Measurements from ENCODE around the gene LRRC4C. TPM values are rescaled to one million over a fixed set of nuclear protein-coding genes. Genes with fewer than 3 reads are reported as not detected.
A peak's percentile ranks its signal among the peaks of the same experiment; 100 is the strongest.
"Not testable (repeated sequence)": the region's sequence is repeated elsewhere in the genome, so short reads cannot be mapped to it uniquely, and the experiment has no call there.

LRRC4C gene
- total and polyA plus RNA-seq, 4 donors, result 0.33 to 5.3 (median 0.43) TPM

DNA sequence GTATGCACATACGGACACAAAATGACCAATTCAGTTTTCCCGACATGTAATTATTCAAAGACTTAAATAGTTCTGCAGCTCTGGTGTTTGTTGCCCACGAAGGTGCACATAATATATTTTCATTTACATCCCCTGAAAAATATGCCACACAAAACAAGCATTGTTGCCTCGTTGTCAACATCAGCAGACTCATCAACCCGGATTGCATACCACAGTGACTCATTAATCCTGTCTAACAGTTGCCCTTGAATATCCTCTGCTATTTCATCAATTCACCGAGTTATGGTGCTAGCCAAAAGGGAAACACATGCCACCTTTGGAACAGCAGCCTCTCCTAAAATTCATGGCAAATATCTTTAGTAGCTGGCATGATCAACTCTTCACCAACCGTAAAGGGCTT is 582.2 kb downstream of the LRRC4C start:
- DNase-seq (no peak), ATAC-seq (ENCODE audit: insufficient read depth, low FRiP score) (no peak)
- no peak overlapping the region for H3K27ac ChIP-seq (ENCODE audit: low read depth in 1 of 2, low read length in 1 of 2)
- no peaks in the 10 kb centered on the region for H3K36me3 ChIP-seq (ENCODE audit: control insufficient read depth in 4 of 4, insufficient read depth in 4 of 4, low read length in 4 of 4)
- H3K9ac ChIP-seq (ENCODE audit: insufficient read depth in 1 of 2, low read length in 2 of 2), result no peak overlapping the region
- no peaks in the 10 kb centered on the region for H3K27me3 ChIP-seq (ENCODE audit: control insufficient read depth in 3 of 3, insufficient read depth in 3 of 3, low read length in 2 of 3)
- no peaks in the 10 kb centered on the region for H3K9me3 ChIP-seq (ENCODE audit: control insufficient read depth in 4 of 4, insufficient read depth in 3 of 4, low read length in 3 of 4)
- H3K4me1 ChIP-seq (ENCODE audit: control insufficient read depth in 5 of 5, insufficient read depth in 5 of 5, low read length in 5 of 5), result no peaks in the 10 kb centered on the region
- WGBS, 2 donors, result 81 to 84% methylated on average over 7 of the region's 7 CpGs
- H3K4me3 ChIP-seq, result no peak overlapping the region
- TF ChIP-seq CTCF (IDR thresholded peaks at IDR 0.05; ENCODE audit: control extremely low read depth, extremely low read depth), result no peak

- no peaks in the 10 kb centered on the region for H3K27me3 ChIP-seq (ENCODE audit: control insufficient read depth in 3 of 3, insufficient read depth in 3 of 3, low read length in 2 of 3)
- no peaks in the 10 kb centered on the region for H3K4me1 ChIP-seq (ENCODE audit: control insufficient read depth in 5 of 5, insufficient read depth in 5 of 5, low read length in 5 of 5)
- ATAC-seq (ENCODE audit: insufficient read depth, low FRiP score), result no peak
- 79 to 81% methylated on average over 3 of the region's 3 CpGs for WGBS, 2 donors
- no peaks in the 10 kb centered on the region for H3K36me3 ChIP-seq (ENCODE audit: control insufficient read depth in 4 of 4, insufficient read depth in 4 of 4, low read length in 4 of 4)
- DNase-seq, result peak in 2 of 3 donors; percentile 1 to 2
- H3K27ac ChIP-seq (ENCODE audit: low read depth in 1 of 2, low read length in 1 of 2), result no peak overlapping the region
- no peaks in the 10 kb centered on the region for H3K9me3 ChIP-seq (ENCODE audit: control insufficient read depth in 4 of 4, insufficient read depth in 3 of 4, low read length in 3 of 4)
- no peak for TF ChIP-seq CTCF (IDR thresholded peaks at IDR 0.05; ENCODE audit: control extremely low read depth, extremely low read depth)
- no peak overlapping the region for H3K4me3 ChIP-seq
- no peak overlapping the region for H3K9ac ChIP-seq (ENCODE audit: insufficient read depth in 1 of 2, low read length in 2 of 2)
These were observed 591.3 kb downstream of the LRRC4C start for GRCh38 chr11:40867991-40868632.

DNA sequence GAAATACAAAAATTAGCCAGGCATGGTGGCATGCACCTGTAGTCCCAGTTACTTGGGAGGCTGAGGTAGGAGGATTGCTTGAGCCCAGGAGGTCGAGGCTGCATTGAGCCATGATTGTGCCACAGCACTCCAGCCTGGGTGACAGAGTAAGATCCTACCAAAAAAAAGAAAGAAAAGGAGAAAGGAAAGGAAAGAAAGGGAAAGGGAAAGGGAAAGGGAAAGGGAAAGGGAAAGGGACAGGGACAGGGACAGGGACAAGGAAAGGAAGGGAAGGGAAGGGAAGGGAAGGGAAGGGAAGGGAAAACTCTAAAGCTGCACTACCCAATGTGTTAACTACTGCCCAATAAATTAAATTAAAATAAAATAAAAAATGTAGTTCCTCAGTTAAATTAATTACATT is 601.7 kb downstream of the LRRC4C start:
- WGBS, 2 donors, result 76 to 83% methylated on average over 1 of the region's 1 CpG
- DNase-seq; H3K9ac ChIP-seq (ENCODE audit: insufficient read depth in 1 of 2, low read length in 2 of 2); H3K9me3 ChIP-seq (ENCODE audit: control insufficient read depth in 4 of 4, insufficient read depth in 3 of 4, low read length in 3 of 4); H3K27me3 ChIP-seq (ENCODE audit: control insufficient read depth in 3 of 3, insufficient read depth in 3 of 3, low read length in 2 of 3); H3K27ac ChIP-seq (ENCODE audit: low read depth in 1 of 2, low read length in 1 of 2); H3K4me3 ChIP-seq; H3K36me3 ChIP-seq (ENCODE audit: control insufficient read depth in 4 of 4, insufficient read depth in 4 of 4, low read length in 4 of 4); H3K4me1 ChIP-seq (ENCODE audit: control insufficient read depth in 5 of 5, insufficient read depth in 5 of 5, low read length in 5 of 5); ATAC-seq (ENCODE audit: insufficient read depth, low FRiP score): not testable (repeated sequence)

DNA sequence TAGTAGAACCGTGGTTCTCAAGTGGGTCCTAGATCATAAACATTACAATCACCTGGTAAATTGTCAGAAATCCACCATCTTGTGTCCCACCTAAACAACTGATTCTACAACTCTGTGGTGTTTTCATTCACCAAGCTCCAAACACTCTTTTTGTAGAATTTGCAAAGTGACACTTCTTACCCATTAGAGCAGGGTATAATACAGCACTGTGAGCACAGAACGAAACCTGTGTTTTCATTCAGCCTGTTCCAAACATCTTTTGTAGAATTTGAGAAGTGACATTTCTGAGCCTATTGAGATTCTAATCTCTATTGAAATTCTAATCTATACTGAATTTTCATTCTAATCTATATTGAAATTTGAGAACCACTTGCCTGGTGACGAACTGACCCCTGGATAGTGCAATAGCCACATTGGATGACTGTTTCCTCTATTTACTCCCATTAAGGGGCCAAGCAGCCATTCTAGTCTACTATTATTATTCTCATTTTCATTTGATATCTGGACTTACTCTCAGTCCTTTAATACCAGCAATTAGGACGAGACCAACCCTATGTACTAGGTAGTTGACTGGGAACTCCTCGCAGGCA is 616.6 kb downstream of the LRRC4C start:
- H3K9ac ChIP-seq (ENCODE audit: insufficient read depth in 1 of 2, low read length in 2 of 2), result no peak overlapping the region
- no peaks in the 10 kb centered on the region for H3K36me3 ChIP-seq (ENCODE audit: control insufficient read depth in 4 of 4, insufficient read depth in 4 of 4, low read length in 4 of 4)
- no peaks in the 10 kb centered on the region for H3K27me3 ChIP-seq (ENCODE audit: control insufficient read depth in 3 of 3, insufficient read depth in 3 of 3, low read length in 2 of 3)
- ATAC-seq (ENCODE audit: insufficient read depth, low FRiP score) (no peak), DNase-seq (no peak)
- H3K27ac ChIP-seq (ENCODE audit: low read depth in 1 of 2, low read length in 1 of 2), result no peak overlapping the region
- no peaks in the 10 kb centered on the region for H3K9me3 ChIP-seq (ENCODE audit: control insufficient read depth in 4 of 4, insufficient read depth in 3 of 4, low read length in 3 of 4)
- H3K4me3 ChIP-seq, result no peak overlapping the region
- WGBS, 2 donors, result 87% methylated on average over 5 of the region's 5 CpGs
- H3K4me1 ChIP-seq (ENCODE audit: control insufficient read depth in 5 of 5, insufficient read depth in 5 of 5, low read length in 5 of 5), result no peaks in the 10 kb centered on the region
- no peak for TF ChIP-seq CTCF (IDR thresholded peaks at IDR 0.05; ENCODE audit: control extremely low read depth, extremely low read depth)

All from lung (tissue), 12 donors.